D341Med (cell line): ENCODE data around the gene GABRR2.

Experiments used
- DNase-seq: peaks from one replicate; pipeline ENCODE4 v3.0.0; 2012; ENCODE audit warnings: low spot score

Gene GABRR2

DNA sequence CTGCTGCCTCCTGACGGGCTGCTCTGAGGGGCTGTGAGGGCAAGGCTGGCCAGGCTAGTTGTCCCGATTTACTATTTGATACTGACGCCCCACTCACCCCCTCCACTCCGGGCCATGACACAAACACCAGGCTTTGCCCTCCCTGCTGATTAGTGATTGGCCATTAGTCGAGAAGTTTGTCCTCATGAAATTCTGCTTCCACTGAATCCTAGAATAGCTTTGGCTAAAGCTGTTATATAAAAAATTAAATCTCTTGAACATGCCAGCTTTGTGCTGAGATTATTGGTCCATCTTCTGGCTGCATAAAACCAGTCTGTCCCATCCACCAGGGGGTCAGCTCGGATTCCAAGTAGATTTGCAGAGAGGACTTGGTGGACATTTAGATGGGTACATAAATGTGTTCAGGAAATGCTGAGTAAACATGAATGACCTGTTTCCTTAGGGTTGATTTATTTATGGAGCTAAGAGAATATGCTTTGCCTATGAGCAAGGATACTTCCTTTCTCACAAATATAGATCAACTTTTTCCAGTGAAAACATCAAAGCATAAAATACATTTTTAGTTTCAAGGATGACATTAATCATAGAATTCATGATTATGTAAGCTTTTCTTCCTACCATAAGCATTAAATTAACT lies at the start of gene GABRR2:
TSS of gene GABRR2 (minus strand) at position 51 of the 637 bp plus-strand sequence. CDS start 134 bp downstream, outside the sequence.
- no peak for DNase-seq

DNA sequence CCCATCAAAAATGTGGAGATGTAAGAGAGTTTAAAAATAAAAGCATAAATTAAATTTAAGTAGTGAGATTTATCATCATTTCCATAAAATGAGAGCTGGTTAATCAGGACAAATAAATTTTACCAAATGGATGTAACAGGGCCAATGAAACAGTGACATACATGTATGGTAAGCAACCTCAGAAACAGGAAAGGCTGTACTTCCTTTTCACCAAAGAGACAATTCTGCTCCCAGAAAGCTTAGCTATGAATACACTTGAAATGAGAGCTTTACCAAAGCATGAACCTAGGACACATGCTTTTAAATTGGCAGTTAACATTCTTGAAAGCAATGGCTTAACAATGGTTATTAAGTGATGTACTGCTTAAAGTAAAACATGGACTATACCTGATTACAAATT lies 49.5 kb upstream of the GABRR2 start:
- DNase-seq, result no peak

GRCh38 chr6:89361171-89361570 lies 46.1 kb upstream of the GABRR2 start:
- no peak for DNase-seq

- no peak for DNase-seq
Observed at GRCh38 chr6:89360415-89360999, 45.4 kb upstream of the GABRR2 start.

DNA sequence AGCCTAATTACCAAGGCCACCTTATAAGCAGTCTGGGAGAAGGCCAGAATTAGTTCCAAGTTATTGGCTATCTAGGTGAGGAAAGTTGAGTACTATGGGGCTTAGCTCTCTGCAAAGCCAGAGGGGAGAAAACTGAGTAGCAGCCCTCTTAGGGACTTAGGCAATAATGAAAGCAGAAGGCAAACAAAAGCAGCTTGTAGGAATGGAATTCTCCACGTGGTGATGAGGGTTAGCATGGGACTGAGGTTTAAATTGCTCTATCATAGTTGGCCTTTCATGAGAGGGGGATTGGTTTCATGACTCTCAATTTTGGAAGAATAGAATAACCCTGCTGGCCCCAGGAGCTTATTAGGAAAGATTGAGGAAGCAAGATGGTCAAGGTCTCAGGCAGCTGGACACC lies 44.5 kb upstream of the GABRR2 start:
- no peak for DNase-seq

GRCh38 chr6:89357390-89357789 lies 42.3 kb upstream of the GABRR2 start:
- DNase-seq, result no peak

DNA sequence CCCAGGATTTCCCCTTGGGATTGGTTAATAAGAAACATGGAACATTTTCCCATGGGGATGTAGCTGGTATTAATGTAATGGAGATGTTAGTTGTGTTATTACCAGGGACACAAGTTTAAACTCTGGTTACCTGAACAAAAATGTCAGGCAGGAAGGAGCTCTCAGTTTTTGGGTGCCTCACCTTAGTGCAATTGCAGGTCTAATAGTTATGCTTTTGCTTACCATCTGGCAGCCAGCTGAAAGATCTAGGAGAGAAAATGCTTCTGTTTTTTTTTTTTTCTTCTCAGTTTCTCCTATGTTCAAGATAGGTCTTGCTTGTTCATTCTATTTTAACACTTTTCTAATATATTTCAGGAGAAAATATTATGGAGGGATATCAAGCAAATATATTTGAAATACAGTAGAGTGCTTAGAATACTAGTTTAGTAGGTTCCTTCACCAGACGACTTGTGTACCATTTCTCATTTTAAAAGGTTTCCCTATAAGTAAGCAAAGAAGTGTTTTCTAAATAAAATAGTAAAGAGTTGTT lies 41.6 kb upstream of the GABRR2 start:
- DNase-seq, result no peak

DNA sequence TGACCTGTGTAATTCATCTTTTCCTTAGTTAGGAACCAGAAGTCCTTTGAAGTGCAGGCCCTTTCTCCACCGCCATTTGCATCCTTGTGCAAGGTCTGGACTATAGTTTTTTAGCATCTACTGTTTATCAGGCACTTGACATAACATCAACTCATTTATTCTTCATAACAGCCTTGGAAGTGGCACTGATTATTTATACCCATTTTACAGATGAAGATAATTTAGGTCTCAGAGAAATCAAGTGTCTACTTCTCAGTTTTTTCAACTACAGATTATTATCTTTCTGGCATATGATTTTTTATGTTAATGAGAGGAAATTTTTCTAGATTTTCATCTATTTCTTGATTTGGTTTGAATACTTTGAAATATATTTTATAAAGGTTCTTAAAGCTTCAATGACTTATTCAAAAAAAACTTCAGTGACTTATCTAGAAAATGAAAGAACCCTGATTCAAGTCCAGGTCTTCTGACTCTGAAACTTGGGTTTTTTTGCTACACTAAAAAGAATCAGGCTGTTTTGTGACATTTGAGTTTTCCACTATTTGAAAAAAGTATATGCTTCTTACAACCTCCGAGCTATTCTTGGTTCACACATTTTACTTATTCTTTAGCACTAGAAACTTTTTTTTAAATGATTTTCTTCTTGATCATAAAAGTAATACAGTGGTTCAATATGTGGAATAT lies 40.6 kb upstream of the GABRR2 start:
- DNase-seq, result no peak

- DNase-seq, result peak; percentile 36
Observed at GRCh38 chr6:89353702-89354392, 38.7 kb upstream of the GABRR2 start.

GRCh38 chr6:89353118-89353556 lies 38.0 kb upstream of the GABRR2 start:
- no peak for DNase-seq

GRCh38 chr6:89352278-89353117 lies 37.4 kb upstream of the GABRR2 start, which contains the start of gene UBE2J1:
TSS of gene UBE2J1 (minus strand) at chr6:89352722. CDS start at chr6:89352569, 153 bp downstream.
- DNase-seq, result peak; percentile 85

DNA sequence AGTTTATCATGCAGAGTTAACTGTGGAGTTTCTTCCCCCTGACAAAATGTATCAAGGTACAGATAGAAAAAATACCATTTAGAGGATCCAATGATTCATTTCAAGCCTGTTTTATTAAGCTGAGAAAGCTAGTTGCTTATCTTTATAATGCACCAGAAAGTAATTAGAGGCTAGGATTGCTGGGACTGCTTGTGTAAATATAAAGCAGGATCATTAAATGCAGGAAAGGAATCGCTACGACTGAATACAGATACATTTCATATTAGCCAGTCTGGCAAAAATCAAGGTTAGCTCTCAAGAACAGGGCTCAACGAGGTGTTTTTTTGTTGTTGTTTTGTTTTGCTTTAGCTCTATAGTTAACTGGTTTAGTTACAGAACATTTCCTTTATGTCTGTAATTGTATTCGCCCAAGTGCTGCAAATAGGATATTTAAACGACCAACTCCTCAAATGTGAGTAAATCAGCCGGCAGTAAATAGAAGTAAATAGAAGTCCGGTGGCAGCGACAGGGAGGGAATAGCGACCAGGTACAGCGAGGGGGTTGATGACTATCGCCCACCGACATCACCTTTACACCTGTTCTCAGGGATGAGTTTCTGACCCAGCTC lies 36.7 kb upstream of the GABRR2 start:
- no peak for DNase-seq

DNA sequence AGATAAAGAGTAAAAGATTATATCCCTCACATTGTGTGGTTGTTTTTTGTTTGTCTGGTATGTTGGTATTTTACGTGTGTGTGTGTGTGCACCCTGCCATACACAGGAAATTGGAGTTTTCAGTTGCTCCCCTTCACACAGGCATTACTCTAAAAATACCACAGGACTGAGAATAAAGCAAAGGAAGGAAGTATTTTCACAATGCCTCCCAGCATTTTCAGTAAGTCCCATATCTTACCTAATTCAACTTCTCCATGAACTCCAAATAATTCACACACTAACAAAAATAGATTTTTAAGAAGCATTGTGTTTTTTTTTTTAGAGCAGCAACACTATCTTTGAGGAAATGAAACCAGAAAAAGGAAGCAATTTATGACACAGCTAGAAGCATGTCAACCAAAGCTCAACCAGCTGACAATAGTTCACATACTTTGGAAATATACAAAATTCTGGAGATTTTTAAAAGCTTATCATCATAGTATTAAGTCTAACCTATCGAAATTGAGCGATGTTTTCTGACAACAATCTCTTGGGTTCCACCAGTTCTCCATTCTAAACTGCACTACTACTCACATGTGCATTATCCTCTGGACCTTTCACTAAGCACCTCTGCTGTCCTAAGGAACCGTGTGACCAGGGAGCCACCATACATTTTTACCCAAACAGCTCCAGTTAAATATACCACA lies 35.3 kb upstream of the GABRR2 start:
- DNase-seq, result no peak

DNA sequence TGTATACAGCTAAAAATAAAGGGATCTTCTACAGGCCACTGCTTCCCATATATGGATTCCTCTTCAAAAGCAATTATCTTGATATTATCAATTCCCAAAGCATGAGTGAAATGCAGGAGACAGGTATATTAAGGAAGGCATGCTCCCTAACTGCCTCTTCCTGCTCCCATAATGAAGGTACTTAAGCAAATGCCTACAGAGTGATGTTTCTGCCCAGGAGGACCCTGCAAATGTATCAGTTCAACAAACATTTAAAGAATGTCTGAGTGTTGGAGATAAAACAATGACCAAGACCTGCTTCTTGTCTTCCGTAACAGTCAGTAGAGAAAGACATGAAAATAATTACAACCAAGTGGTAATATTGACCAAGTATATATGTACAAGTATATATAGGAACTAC lies 33.3 kb upstream of the GABRR2 start:
- no peak for DNase-seq

- no peak for DNase-seq
Observed at GRCh38 chr6:89347825-89348224, 32.7 kb upstream of the GABRR2 start.

DNA sequence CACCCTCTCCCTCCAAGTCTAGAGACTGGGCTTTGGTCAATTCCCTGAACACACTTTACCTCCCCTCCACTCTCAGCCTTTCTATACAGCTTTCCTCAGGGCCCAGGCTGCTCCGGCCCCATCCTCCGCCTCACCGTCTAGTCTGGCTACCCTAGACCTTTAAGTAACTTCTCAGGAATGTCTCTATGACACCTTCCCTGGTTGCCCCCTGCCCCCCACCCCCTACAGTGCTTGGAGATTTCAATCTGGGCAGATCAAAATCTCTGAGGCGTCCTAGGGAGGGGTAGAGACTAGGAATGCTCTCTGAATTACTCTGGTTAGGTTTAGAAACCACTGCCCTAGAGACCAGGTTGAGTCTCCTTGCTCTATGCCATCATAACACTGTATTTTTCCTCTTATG lies 31.3 kb upstream of the GABRR2 start:
- no peak for DNase-seq

- DNase-seq, result no peak
Observed at GRCh38 chr6:89339565-89339964, 24.5 kb upstream of the GABRR2 start.

- DNase-seq, result no peak
Observed at GRCh38 chr6:89335164-89335563, 20.1 kb upstream of the GABRR2 start.

- DNase-seq, result no peak
Observed at GRCh38 chr6:89330910-89331309, 15.8 kb upstream of the GABRR2 start.

DNA sequence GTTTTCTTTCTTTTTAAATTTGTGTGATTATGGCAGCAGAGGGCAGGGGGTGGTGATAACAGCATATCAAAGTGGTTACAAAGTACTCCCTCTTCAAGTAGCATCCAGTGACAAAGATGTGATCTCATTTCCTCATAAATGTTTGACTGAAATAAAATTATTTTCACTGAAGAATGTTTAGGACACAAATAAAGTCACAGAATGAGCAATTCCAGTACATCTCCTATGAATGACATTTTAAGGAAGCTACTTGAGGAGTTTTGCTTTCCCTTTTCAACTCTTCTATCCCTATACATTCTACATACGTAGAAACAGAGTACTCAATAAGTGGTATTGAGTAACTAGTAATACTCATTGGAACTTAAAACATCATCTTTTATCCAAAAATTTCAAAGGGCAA lies 13.9 kb upstream of the GABRR2 start:
- no peak for DNase-seq

DNA sequence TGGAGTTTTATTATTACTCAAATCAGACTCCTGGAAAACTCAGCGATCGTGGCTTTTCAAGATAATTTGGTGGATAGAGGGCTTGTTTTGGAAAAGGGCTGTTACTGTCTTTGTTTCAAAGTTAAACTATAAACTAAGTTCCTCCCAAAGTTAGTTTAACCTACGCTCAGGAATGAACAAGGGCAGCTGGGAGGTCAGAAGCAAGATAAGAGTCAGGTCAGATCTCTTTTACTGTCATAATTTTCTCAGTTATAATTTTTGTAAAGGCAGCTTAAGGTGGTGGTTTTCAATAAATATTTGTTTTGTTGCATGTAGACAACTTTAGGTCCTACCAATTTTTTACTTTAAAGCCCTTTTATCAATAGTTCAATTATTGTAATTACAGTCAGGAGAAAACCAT lies 9.2 kb upstream of the GABRR2 start:
- no peak for DNase-seq
